GM23248 (cell line): ENCODE results near the gene ASH1L.

ENCODE experiments used
- EZH2 ChIP-seq: fragments of 200-600 bp; sonication (generic); IDR thresholded peaks from 2 replicates; pipeline ENCODE4 v1.6.1; 2018; ENCODE audit warnings: antibody characterized with exemption, mild to moderate bottlenecking; ENCODE audit not compliant: insufficient read depth, poor library complexity, severe bottlenecking
- EZH2phosphoT487 ChIP-seq: fragments of 200-600 bp; sonication (generic); IDR thresholded peaks from 2 replicates; pipeline ENCODE4 v1.6.1; 2018; ENCODE audit warnings: antibody characterized with exemption, moderate library complexity, mild to moderate bottlenecking, low read depth; ENCODE audit not compliant: insufficient read depth

DNA sequence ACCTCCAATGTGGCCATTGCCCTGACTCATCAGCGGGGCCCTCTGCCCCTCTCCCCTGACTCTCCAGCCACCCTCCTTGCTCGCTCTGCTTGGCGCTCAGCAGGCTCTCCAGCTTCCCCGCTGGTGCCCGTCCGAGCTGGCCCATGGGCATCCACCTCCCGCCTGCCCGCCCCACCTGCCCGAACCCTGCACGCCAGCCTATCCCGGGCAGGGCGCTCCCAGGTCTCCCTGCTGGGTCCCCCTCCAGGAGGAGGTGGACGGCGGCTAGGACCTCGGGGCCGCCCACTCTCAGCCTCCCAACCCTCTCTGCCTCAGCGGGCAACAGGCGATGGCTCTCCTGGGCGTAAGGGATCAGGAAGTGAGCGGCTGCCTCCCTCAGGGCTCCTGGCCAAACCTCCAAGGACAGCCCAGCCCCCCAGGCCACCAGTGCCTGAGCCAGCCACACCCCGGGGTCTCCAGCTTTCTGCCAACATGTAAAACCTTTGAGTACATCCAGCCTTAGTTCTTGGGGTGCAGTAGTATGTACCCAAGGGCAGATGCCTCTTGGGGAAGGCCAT is 274.5 kb downstream of the ASH1L start:
- TF ChIP-seq EZH2phosphoT487, result no peak
- no peak for TF ChIP-seq EZH2
